ENCODE data around the gene ZNF804B.

- TF ChIP-seq CTCF (conservative IDR thresholded peaks at IDR 0.05; ENCODE audit: low read length) (no peak), EZH2phosphoT487 (IDR thresholded peaks at IDR 0.05; ENCODE audit: borderline replicate concordance, low read depth, low read length) (no peak)
Measured at GRCh38 chr7:89001306-89001705, 241.8 kb downstream of the ZNF804B start.

Measured in OCI-LY7 (cell line).